Epidermal melanocyte (primary cell): ENCODE results near the gene LIPE.
"Not testable (repeated sequence)": the region's sequence is repeated elsewhere in the genome, so short reads cannot be mapped to it uniquely, and the experiment has no call there.

Experiments used
- DNase-seq: peaks from one replicate; pipeline ENCODE4 v3.0.0; 2011; ENCODE audit warnings: low spot score; ENCODE audit not compliant: insufficient read length

Gene LIPE, protein sequence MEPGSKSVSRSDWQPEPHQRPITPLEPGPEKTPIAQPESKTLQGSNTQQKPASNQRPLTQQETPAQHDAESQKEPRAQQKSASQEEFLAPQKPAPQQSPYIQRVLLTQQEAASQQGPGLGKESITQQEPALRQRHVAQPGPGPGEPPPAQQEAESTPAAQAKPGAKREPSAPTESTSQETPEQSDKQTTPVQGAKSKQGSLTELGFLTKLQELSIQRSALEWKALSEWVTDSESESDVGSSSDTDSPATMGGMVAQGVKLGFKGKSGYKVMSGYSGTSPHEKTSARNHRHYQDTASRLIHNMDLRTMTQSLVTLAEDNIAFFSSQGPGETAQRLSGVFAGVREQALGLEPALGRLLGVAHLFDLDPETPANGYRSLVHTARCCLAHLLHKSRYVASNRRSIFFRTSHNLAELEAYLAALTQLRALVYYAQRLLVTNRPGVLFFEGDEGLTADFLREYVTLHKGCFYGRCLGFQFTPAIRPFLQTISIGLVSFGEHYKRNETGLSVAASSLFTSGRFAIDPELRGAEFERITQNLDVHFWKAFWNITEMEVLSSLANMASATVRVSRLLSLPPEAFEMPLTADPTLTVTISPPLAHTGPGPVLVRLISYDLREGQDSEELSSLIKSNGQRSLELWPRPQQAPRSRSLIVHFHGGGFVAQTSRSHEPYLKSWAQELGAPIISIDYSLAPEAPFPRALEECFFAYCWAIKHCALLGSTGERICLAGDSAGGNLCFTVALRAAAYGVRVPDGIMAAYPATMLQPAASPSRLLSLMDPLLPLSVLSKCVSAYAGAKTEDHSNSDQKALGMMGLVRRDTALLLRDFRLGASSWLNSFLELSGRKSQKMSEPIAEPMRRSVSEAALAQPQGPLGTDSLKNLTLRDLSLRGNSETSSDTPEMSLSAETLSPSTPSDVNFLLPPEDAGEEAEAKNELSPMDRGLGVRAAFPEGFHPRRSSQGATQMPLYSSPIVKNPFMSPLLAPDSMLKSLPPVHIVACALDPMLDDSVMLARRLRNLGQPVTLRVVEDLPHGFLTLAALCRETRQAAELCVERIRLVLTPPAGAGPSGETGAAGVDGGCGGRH

DNA sequence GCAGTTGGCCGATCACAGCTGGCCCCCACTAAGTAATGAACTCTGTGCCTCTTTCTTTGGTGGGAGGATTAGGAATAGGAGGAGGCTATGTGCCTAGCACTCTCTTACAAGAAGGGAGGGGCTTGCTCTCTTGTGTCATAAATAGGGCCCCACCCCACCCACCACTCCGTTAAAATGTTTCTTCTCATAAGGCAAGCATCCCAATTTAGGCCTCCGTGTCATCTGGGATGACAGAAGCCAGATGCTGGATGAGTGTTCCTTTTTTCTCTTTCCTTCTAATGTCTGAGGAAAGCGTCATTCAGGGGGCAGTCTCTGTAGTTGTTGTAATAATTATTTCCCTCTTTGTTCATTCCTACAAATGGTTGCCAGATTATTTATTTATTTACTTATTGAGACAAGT is at the start of gene LIPE:
Gene LIPE, minus strand, starts transcription at position 76 of the 400 bp plus-strand sequence. CDS start 239 bp downstream, outside the sequence.
- no peak for DNase-seq

DNA sequence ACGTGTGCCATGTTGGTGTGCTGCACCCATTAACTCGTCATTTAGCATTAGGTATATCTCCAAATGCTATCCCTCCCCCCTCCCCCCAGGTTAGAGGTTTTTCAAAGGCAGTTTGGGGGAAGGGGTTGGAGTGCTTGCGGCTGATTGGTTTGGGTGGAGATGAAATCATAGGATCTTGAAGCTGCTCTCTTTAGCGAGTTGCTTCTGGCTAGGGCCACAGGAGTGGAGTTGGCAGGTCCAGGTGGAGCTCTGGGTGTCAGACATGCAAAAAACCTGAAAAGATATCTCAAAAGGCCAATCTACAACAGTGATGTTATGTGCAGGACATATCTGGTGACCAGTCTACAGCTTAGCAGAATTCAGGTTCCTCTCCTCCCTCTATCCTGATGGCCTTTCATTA is 48.2 kb upstream of the LIPE start:
- no peak for DNase-seq

DNA sequence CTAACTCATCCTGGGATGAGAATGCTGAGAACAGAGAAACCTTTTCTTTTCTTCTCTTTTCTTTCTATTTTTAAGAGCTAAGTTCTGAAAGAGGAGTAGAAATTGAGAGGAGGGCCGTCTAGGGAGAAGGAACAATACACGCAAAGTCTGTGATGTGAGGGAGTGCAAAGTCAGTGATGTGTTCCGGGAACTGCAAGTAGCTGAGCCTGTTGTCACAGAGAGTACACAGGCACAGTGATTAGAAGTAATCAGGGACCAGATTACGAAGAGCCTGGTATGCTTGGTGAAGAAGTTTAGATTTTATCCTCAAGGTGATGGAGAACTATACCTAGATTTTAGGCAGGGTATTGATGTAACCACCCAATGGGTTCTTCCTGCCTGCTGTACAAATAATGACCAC is 47.6 kb upstream of the LIPE start:
- no peak for DNase-seq

DNA sequence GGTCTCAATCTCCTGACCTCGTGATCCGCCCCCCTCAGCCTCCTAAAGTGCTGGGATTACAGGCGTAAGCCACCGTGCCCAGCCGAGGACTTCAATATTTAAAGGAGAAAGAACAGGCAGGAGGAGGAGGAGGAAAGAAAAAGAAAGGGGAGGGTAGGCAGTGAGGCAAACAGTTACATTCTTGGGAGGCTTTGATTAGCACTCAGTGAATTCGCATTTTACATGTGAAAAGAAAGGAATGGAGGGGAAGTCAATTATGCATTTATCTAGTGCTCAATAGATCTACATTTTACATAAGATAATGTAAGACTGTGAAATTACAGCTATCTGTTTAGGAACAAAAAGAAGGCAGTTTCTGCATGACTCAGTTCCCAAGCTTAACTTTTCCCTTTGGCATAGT is 46.5 kb upstream of the LIPE start:
- no peak for DNase-seq

DNA sequence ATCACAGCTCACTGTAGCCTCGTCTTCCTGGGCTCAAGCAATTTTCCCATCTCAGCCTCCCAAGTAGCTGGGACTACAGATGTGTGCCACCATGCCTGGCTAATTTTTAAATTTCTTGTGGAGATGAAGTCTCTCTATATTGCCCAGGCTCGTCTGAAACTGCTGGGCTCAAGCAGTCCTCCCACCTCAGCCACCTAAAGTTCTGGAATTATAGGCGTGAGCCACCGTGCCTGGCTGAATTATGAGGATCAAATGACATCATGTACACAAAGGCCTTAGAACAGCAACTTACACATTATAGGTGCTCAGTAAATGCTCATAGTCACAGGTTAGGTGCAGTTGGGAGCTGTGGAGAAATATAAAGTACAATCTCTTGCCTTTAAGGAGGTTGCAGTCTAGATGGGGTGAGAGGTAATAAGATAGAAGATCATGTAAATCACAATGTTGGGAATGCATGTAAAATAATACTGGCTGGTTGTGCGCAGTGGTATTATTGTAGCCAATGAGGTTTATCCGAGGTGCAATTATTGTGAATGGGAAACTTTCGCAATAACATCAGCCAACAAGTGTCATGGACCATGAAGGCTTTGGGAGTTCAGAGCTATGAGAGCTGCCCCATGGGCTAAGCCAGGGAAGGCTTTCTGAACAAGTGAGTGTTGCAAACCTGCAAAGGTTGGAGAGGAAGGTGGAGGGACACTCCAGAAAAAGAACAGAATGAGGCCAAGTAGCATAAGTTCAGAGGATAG is 45.4 kb upstream of the LIPE start:
- DNase-seq, result no peak

DNA sequence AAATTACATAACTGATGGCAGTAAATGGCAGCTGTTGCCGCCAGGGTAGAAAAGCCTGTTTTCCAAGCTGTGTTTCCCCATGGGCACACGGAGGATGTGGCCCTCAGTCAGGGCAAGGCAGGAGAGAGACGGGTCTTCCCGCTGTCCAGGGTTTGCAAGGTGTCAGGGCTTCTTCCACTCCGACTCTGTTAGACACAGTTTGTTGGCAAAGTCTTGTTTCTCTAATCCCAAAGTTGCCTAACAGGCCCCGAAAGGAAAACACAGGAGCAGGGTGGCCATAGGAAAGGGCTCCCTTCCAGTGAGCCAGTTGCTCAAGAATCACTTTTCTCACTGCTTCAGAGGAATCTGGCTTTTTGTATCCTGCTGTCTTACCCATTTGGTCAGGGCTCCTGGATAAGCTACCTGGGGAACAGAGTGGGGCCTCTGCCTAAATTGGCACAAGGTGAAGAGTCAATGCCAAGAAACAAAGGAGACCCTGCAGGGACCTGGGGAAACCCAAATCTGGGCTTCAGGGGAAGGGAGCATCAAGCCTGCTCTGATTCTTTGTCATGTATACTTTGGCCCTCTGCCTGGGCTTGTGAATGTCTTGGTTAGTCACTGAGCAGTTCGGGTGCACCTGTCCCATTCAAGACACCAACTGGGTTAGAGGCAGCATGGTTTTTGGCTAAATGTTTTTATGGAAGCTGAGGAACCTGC is 44.5 kb upstream of the LIPE start:
- no peak for DNase-seq

DNA sequence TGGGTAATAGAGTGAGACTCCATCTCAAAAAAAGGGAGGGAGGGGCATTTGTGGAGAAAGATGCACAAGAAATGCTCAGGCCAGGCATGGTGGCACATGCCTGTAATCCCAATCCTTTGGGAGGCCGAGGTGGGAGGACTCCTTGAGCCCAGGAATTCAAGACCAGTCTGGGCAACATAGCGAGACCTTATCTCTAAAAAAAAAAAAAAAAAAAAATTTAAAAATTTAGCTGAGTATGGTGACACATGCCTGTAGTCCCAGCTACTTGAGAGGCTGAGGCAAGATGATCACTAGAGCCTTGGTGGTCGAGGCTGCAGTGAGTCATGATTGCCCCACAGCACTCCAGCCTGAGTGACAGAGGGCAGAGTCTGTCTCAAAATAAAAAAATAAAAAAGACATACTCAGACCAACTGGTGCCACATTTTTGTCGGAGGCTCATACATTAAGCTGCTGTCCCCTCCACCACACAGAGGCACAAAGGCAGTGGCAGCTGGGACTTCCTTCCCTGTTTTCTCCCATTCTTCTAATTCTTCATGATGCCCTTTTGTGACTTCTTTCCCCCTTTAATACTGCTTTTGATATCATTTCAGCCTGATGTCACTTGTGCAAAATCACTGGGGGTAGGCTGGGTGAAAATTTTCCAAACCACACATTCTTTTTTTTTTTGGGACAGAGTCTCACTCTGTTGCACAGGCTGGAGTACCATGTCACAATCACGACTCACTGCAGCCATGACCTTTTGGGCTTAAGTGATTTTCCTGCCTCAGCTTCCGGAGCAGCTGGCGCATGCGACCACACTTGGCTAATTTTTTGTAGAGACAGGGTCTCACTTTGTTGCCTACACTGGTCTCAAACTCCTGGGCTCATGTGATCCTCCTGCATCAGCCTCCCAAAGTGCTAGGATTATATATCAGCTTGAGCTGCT is 42.4 kb upstream of the LIPE start:
- DNase-seq, result no peak

DNA sequence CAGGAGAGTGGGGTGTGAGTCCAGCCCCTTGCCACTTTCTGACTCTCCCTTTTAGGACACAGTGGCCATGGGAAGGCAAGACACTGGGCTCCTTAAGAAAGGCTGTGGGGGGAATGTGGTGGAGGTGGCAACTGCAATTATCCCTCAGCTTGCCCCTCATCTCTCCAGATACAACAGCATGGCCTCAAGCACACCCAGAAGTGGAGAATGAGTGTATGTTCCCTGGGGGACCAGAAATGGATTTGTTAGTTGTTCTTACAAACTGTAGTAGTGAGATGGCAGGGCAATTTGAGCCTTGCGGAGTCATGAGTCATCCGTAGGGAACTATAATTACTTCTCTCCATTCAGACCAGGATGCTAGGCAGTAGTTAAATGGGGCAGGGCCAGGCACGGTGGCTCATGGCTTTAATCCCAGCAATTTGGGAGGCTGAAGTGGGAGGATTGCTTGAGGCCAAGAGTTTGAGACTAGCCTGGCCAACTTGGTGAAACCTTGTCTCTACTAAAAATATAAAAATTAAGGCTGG is 41.1 kb upstream of the LIPE start:
- no peak for DNase-seq

DNA sequence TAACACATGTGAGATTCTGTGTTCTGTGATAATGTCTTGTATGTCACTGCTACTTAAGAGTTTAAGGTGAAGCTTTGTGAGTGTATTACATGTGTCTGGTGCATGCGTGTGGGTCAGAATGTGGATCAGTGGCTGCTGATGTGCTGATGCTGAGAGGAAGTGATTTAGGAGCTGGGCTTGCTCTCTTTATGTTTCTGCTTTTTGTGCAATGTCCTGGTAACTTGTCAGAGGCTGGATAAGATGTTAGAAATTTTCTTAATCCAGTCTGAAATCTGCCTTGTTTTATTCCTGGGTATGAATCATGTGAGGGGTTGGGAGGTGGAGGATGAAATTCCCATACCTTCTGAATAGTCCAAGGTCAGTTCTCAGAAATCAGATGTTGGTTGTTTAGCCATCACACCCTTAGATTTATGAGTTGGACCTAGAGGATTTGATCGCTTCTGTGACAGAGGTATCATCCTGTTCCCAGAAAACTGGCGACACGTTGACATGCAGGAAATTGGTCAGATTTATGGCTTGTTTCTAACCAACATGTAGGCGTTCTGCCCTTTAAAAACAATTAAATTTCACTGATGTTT is 40.1 kb upstream of the LIPE start:
- no peak for DNase-seq

DNA sequence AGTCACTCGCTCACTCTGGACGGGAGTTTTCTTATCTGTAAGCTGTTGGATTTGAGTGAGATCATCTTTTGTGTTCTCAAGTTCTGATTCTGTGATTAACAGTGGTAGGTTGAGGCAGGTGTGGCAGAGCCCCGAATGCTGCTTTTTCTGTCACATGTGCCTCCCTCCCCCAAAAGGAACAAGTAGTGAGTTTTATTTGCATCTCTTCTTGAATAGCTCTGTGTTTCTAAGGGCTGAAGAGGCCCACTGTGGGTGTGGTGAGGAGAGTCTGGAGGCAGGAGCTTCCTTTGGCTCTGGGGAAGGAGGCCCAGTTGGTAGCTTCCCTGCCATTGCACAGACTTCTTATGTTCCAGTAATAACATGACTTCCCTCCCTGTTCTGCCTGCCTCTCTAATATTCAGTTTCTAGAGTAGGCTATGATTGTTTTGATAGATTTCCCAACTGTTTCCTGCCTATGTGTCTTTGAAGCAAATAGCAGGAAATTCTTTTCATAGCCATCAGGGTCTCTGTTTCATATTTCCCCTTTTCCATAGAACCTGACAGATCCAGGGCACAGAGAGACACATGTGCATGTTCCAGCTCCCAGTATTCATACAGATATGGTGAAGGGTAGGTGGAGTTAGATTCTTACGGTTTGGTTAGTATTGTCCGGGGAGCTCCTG is 39.5 kb upstream of the LIPE start:
- no peak for DNase-seq

DNA sequence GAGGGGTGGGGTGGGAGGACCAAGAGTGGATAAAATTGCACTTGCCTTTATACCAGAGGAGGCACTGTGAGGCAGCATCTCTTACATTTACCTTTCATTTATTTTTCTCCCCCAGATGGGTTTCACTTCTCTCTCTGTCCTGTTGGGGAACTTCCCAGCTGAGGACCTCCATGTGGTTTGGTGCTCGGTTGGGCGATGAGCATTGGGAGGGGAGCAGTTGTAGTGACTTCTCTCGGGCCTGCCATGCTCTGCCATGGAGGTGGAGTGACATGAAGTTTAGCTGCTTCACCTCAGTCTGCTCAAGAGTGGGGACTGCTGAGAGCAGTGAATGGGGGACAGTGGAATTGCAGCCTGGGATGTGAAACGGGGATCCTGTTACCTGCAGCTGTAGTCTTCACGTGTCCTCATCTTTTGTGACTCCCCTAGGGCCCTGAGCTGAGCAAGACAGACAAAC is 38.7 kb upstream of the LIPE start:
- DNase-seq, result no peak

DNA sequence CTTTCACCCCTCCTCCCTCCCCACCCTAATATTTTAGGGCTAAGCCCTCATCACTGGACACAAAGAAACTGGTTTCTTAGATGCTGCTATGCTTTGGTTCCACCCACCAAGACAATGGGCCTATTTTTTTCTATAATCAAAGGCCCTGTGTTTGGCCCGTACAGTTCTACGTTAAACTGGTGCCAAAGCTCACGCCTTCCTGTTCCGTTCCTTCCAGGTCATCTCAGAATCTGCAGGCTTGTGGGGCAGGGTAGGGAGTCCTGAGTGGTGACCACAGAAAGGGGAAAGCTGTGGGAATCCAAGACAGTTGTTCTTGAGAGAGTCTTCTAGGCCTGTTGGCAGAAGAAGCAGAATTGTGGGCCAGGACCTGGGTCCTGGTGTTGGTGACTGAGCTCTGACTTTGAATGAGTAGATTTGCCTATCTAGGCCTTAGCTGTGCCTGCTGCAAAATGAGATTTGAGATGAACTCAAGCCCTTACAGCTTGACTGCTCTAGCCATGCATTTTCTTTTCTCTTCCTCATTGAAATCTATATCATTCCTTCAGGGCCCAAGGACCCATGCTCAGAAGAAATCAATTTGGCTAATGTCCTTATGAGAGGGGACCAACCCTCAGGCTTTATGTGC is 34.6 kb upstream of the LIPE start:
- no peak for DNase-seq

DNA sequence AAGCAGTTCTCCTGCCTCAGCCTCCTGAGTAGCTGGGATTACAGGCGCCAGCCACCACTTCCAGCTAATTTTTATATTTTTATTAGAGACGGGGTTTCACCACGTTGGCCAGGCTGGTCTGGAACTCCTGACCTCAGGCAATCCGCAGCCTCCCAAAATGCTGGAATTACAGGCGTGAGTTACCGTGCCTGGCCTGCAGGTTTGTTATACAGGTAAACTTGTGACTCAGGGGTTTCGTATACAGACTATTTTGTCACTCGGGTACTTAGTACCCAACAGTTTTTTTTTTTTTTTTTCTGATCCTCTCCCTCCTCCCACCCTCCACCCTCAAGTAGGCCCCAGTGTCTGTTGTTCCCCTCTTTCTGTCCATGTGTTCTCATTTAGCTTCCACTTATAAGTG is 34.0 kb upstream of the LIPE start:
- not testable (repeated sequence) for DNase-seq

DNA sequence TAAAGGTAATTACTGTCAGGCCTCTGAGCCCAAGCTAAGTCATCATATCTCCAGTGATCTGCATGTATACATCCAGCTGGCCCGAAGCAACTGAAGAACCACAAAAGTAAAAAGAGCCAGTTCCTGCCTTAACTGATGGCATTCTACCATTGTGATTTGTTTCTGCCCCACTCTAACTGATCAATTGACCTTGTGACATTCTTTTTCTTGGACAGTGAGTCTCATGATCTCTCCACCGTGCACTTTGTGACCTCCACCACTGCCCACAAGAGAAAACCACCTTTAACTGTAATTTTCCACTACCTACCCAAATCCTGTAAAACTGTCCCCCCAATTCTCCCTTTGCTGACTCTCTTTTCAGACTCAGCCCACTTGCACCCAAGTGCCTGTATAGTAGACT is 32.7 kb upstream of the LIPE start:
- DNase-seq, result no peak

DNA sequence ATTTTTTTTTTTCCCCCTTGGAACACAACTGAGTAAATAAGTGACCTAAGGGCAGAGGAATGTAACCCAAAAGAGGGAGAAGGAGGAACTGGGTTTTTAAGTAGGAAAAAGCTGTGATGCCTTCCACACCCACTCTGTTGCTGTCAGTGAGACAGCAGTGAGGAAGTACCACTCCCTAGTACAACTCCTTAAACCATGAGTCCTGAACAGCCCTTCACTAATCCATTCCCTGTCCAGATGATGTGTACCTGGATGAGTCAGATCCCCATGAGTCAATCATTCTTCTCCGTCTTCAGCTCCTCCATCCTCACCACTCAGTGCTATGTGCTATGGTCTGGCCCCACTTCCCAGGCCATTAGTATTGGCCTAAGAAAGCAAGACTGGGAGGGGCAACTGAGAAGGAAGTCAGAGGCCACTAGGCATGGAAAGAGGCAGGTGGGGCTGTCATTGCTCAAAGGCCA is 28.5 kb upstream of the LIPE start:
- no peak for DNase-seq

DNA sequence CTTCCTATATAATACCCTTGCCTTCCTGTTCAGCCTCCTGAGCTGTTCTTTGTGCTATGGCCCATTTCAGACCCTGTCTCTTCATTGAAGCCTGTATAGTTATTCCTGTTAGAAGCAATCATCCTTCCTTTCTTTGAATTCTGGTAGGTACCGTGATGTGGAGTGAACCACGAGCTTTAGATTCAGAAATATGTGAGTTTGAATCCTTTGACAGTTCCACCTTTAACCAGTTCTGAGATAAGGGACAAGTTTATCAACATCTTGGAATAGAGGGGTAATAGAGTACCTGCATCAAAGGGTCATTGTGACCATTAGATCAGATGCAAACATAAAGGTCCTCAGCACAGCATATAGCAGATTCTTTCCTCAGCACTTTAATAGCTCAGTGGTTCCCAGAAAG is 27.9 kb upstream of the LIPE start:
- DNase-seq, result no peak

DNA sequence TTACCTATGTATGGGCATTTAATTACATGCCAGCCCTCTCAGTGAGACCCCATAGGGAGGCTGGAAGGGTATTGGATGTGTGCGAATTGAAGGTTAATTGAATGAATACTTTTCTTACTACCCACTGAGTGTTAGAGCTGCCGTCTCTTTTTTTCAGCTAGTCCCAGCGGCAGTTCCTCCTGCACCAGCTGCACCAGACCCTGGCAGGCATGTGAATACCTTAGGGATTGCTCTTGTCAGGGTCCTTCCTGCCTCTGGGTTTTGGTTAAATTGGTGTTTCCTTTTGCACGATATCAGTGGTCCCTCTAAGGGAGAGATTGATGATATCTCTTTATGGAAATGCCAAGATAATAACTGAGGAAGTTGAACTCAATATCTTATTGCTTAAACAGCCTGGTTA is 25.4 kb upstream of the LIPE start:
- DNase-seq, result no peak
